HL-60 (cell line): ENCODE results near the gene ADGRE1.

Experiments used
- DNase-seq, 2 experiments: peaks; one replicate each; pipeline ENCODE4 v3.0.0-alpha.2; 2010 to 2020; ENCODE audit warnings: low read depth in 1 of 2, low spot score in 1 of 2
- H3K27ac ChIP-seq: fragments of 250-450 bp; sonication (Bioruptor Pico); replicated peaks from 2 replicates; pipeline ENCODE4 v1.5.1; 2020; ENCODE audit warnings: mild to moderate bottlenecking, moderate library complexity
- H3K27me3 ChIP-seq: fragments of 250-450 bp; sonication (Bioruptor Pico); 2 replicates; pipeline ENCODE4 v1.5.1; 2021; ENCODE audit warnings: mild to moderate bottlenecking, moderate library complexity; ENCODE audit not compliant: insufficient read depth, poor library complexity, severe bottlenecking
- H3K4me3 ChIP-seq: replicated peaks from 2 replicates; pipeline ENCODE4 v1.5.1; 2011; ENCODE audit warnings: mild to moderate bottlenecking, control low read depth, low read length; ENCODE audit not compliant: insufficient read depth
- CTCF ChIP-seq: IDR thresholded peaks from one replicate; pipeline ENCODE4 v1.5.1; 2011; ENCODE audit warnings: low read length, control low read depth, inconsistent platforms; ENCODE audit not compliant: insufficient read depth
- GABPA ChIP-seq: IDR thresholded peaks from 2 replicates; pipeline ENCODE4 v1.6.1; 2012; ENCODE audit warnings: low read depth
- POLR2AphosphoS5 ChIP-seq: IDR thresholded peaks from 2 replicates; pipeline ENCODE4 v1.6.1; 2012; ENCODE audit warnings: low read depth
- SPI1 ChIP-seq: IDR thresholded peaks from 2 replicates; pipeline ENCODE4 v1.6.1; 2012; ENCODE audit warnings: low read depth, mild to moderate bottlenecking, borderline replicate concordance
- long read RNA-seq: library from polyadenylated mRNA; unstranded; transcript quantifications from one replicate; pipeline ENCODE4 v2.0.0, GENCODE V29; 2020
- TF ChIP-seq, protein P1 (sequence below): IDR thresholded peaks from 2 replicates; pipeline ENCODE4 v1.6.1; 2012; ENCODE audit warnings: low read depth; ENCODE audit not compliant: insufficient replicate concordance

ADGRE1 gene
- long read RNA-seq, partial matches to known transcripts: 0 of 3 reads
- long read RNA-seq, other reads (novel, unspliced or antisense): 3 of 3 reads

DNA sequence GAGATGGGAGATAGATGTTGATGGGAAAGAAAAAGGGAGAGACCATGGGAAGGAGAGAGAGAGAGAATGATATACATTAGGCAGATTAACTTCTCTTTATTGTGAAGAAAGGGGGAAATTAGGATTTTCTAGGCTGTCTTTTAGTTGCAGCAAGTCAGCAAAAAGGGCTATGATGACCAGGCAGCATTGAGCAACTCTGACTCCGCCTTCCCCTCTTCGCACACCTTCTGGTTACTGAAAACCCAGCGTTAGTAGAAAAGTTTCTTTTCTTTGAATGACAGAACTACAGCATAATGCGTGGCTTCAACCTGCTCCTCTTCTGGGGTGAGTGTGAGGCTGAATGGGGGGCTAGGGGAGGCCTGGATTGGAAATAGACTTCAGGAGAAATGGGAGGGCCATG lies at the start of gene ADGRE1:
Gene ADGRE1 (plus strand): TSS at position 264 of the 400 bp plus-strand sequence. CDS start 30 bp downstream, at position 294.
- peak; percentile 14; the same call in 1 of the 2 replicates for TF ChIP-seq SPI1
- TF ChIP-seq, protein P1, sequence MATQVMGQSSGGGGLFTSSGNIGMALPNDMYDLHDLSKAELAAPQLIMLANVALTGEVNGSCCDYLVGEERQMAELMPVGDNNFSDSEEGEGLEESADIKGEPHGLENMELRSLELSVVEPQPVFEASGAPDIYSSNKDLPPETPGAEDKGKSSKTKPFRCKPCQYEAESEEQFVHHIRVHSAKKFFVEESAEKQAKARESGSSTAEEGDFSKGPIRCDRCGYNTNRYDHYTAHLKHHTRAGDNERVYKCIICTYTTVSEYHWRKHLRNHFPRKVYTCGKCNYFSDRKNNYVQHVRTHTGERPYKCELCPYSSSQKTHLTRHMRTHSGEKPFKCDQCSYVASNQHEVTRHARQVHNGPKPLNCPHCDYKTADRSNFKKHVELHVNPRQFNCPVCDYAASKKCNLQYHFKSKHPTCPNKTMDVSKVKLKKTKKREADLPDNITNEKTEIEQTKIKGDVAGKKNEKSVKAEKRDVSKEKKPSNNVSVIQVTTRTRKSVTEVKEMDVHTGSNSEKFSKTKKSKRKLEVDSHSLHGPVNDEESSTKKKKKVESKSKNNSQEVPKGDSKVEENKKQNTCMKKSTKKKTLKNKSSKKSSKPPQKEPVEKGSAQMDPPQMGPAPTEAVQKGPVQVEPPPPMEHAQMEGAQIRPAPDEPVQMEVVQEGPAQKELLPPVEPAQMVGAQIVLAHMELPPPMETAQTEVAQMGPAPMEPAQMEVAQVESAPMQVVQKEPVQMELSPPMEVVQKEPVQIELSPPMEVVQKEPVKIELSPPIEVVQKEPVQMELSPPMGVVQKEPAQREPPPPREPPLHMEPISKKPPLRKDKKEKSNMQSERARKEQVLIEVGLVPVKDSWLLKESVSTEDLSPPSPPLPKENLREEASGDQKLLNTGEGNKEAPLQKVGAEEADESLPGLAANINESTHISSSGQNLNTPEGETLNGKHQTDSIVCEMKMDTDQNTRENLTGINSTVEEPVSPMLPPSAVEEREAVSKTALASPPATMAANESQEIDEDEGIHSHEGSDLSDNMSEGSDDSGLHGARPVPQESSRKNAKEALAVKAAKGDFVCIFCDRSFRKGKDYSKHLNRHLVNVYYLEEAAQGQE: no peak
- Histone ChIP-seq H3K4me3 (no peak within 1 kb of the TSS; the same call in 1 of the 2 replicates), H3K27ac (peak within 1 kb of the TSS; percentile 42; the same call in 1 of the 2 replicates), H3K27me3 (no peaks in the 10 kb centered on the region)
- DNase-seq: peak in 1 of 2 experiments; percentile 84

- no peaks in the 10 kb centered on the region for H3K27me3 ChIP-seq
- DNase-seq: no peak
- H3K4me3 ChIP-seq: no peak overlapping the region
- TF ChIP-seq, protein P1: no peak
- no peak overlapping the region for H3K27ac ChIP-seq
Measured at GRCh38 chr19:6838062-6838655, 49.2 kb upstream of the ADGRE1 start.

- Histone ChIP-seq H3K27ac (no peak overlapping the region), H3K27me3 (no peaks in the 10 kb centered on the region), H3K4me3 (no peak overlapping the region)
- no peak for TF ChIP-seq CTCF
- no peak for TF ChIP-seq POLR2AphosphoS5
- TF ChIP-seq, protein P1: no peak
- TF ChIP-seq SPI1: no peak
- DNase-seq: no peak
Measured at GRCh38 chr19:6842871-6843607, 44.3 kb upstream of the ADGRE1 start.

DNA sequence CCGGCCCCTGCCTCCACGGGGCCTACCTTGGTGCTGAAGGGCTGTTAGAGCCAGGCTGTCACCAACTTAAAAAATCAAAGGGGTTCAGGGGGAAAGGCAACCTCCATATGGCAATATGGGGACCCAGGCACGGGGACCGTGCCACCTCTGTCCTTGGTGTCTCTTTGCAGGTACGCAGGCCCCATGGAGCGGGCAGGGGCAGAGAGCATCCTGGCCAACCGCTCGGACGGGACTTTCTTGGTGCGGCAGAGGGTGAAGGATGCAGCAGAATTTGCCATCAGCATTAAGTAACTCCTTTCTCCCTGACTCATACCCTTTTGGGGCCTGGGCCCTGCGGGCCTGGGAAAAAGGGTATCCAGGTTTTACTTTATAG lies 39.6 kb upstream of the ADGRE1 start:
- Histone ChIP-seq H3K4me3 (no peak overlapping the region), H3K27me3 (no peaks in the 10 kb centered on the region), H3K27ac (no peak overlapping the region)
- TF ChIP-seq CTCF: no peak
- TF ChIP-seq, protein P1: no peak
- no peak for TF ChIP-seq SPI1
- no peak for TF ChIP-seq POLR2AphosphoS5
- TF ChIP-seq GABPA: no peak
- no peak for DNase-seq
